K562 (cell line): ENCODE data around the gene DNASE1L1. TPM values are rescaled to one million over a fixed set of nuclear protein-coding genes. Genes with fewer than 3 reads are reported as not detected.

Experiments used
- CREB1 ChIP-seq, 2 experiments: sonication (generic) in 1 of 2; formaldehyde crosslinking in 1 of 2; IDR thresholded peaks; 2 replicates each; pipeline versions ENCODE4 v1.6.1 to v1.8.0; 2012 to 2022; ENCODE audit warnings: inconsistent platforms in 1 of 2, mild to moderate bottlenecking in 1 of 2, missing genetic modification reagents in 1 of 2, moderate library complexity in 1 of 2
- CTBP1 ChIP-seq: fragments of 450-650 bp; IDR thresholded peaks from 2 replicates; pipeline ENCODE4 v1.6.1; 2016; ENCODE audit warnings: borderline replicate concordance
- E2F4 ChIP-seq: sonication (generic); formaldehyde crosslinking; IDR thresholded peaks from 2 replicates; pipeline ENCODE4 v1.8.0; 2022; ENCODE audit warnings: mild to moderate bottlenecking, low read depth, missing genetic modification reagents
- EP300 ChIP-seq: IDR thresholded peaks from 2 replicates; pipeline ENCODE4 v1.6.1; 2012; ENCODE audit warnings: low read length, improper control_type of control experiment
- ESRRA ChIP-seq: fragments of 450-650 bp; IDR thresholded peaks from 2 replicates; pipeline ENCODE4 v1.6.1; 2014; ENCODE audit warnings: low read depth, mild to moderate bottlenecking, moderate library complexity, borderline replicate concordance
- ETV1 ChIP-seq: fragments of 450-650 bp; conservative IDR thresholded peaks from 2 replicates; pipeline ENCODE4 v1.6.1; 2016; ENCODE audit warnings: missing genetic modification characterization, control low read depth, low read depth, missing compliant biosample characterization
- HMGXB4 ChIP-seq: sonication (generic); formaldehyde crosslinking; IDR thresholded peaks from 2 replicates; pipeline ENCODE4 v1.8.1; 2023; ENCODE audit warnings: mild to moderate bottlenecking, missing genetic modification reagents
- NR2C2 ChIP-seq, 2 experiments: fragments of 200-800 bp in 1 of 2; sonication (Bioruptor generic) in 1 of 2; sonication (generic) in 1 of 2; formaldehyde crosslinking in 1 of 2; IDR thresholded peaks; 2 replicates each; pipeline versions ENCODE4 v1.6.1 to v1.8.0; 2016 to 2022; ENCODE audit warnings: mild to moderate bottlenecking in 1 of 2, missing compliant biosample characterization in 1 of 2, missing genetic modification characterization in 1 of 2, missing genetic modification reagents in 1 of 2
- SNIP1 ChIP-seq: fragments of 450-650 bp; IDR thresholded peaks from 2 replicates; pipeline ENCODE4 v1.7.1; 2017; ENCODE audit warnings: low read depth, mild to moderate bottlenecking
- TCF7 ChIP-seq: sonication (generic); IDR thresholded peaks from 2 replicates; pipeline ENCODE4 v1.6.1; 2016; ENCODE audit warnings: antibody characterized with exemption, borderline replicate concordance
- ZC3H8 ChIP-seq: fragments of 450-650 bp; IDR thresholded peaks from 2 replicates; pipeline ENCODE4 v1.6.1; 2017
- ZNF239 ChIP-seq: fragments of 250-450 bp; sonication (Bioruptor Pico); IDR thresholded peaks from 2 replicates; pipeline ENCODE4 v1.4.0; 2020; ENCODE audit warnings: mild to moderate bottlenecking
- ZNF311 ChIP-seq: fragments of 250-450 bp; sonication (Bioruptor Pico); IDR thresholded peaks from 2 replicates; pipeline ENCODE4 v1.4.0; 2020; ENCODE audit warnings: mild to moderate bottlenecking, moderate library complexity
- ZNF644 ChIP-seq: fragments of 200-800 bp; sonication (Bioruptor generic); IDR thresholded peaks from 2 replicates; pipeline ENCODE4 v1.6.1; 2016; ENCODE audit warnings: low read depth, missing genetic modification characterization, missing compliant biosample characterization
- ZNF699 ChIP-seq: fragments of 250-450 bp; sonication (Bioruptor Pico); IDR thresholded peaks from 2 replicates; pipeline ENCODE4 v1.8.0; 2021; ENCODE audit warnings: mild to moderate bottlenecking, moderate library complexity; ENCODE audit not compliant: insufficient replicate concordance
- polyA plus RNA-seq, 8 experiments: library from polyadenylated mRNA; depleted of rRNA in 4 of 8; stranded (reverse) in 5 of 8; unstranded in 3 of 8; fragments of >200 nt; fragmentation: Nextera tagmentation in 2 of 8; fragmentation: Illumina TruSeq in 1 of 8; extraction: Ambion mirVana in 2 of 8; extraction: Trizol in 1 of 8; gene quantifications; 2 replicates each; pipeline versions ENCODE4 v1.2.1 to v1.2.3, GENCODE V29; 2011 to 2014; ENCODE audit warnings: inconsistent platforms in 1 of 8, missing spikeins in 1 of 8
- total RNA-seq, 7 experiments: library from RNA; depleted of rRNA in 6 of 7; stranded (reverse); fragments of >200 nt in 6 of 7; fragmentation: Illumina TruSeq in 2 of 7; extraction: Trizol in 2 of 7; gene quantifications; 2 replicates each; pipeline versions ENCODE4 v1.2.1 to v1.2.3, GENCODE V29; 2011 to 2021; ENCODE audit warnings: low replicate concordance in 1 of 7
- TF ChIP-seq, protein P1 (sequence below): sonication (generic); formaldehyde crosslinking; IDR thresholded peaks from 2 replicates; pipeline ENCODE4 v1.8.1; 2023; ENCODE audit warnings: mild to moderate bottlenecking, missing genetic modification reagents, moderate library complexity
- TF ChIP-seq, protein P2 (sequence below): sonication (generic); formaldehyde crosslinking; IDR thresholded peaks from 2 replicates; pipeline ENCODE4 v1.5.0; 2020; ENCODE audit warnings: missing genetic modification reagents
- TF ChIP-seq, protein P3 (sequence below): fragments of 250-450 bp; sonication (Bioruptor Pico); IDR thresholded peaks from 2 replicates; pipeline ENCODE4 v1.9.0; 2021; ENCODE audit warnings: mild to moderate bottlenecking, inconsistent platforms

Gene DNASE1L1
- total and polyA plus RNA-seq, 9 of the 15 experiments (the other 6 are each of a cell fraction or from before 2014, with no cell fraction given): 0.73 to 12.6 (median 7.9) TPM

- TF ChIP-seq E2F4 (CRISPR knock-in tag) (no peak), ZNF311 (CRISPR knock-in tag) (no peak), CTBP1 (peak; percentile 69), ZNF699 (no peak), ZNF644 (tag) (no peak), TCF7 (no peak), ETV1 (no peak), ZC3H8 (no peak), EP300 (no peak), ESRRA (no peak), CREB1 (IDR thresholded peaks at IDR 0.05) (peak; percentile 61), CREB1 (CRISPR knock-in tag; IDR thresholded peaks at IDR 0.05) (no peak), ZNF239 (no peak), NR2C2 (CRISPR knock-in tag; IDR thresholded peaks at IDR 0.05) (no peak), NR2C2 (tag; IDR thresholded peaks at IDR 0.05) (no peak), HMGXB4 (no peak), SNIP1 (no peak)
- TF ChIP-seq, protein P1, sequence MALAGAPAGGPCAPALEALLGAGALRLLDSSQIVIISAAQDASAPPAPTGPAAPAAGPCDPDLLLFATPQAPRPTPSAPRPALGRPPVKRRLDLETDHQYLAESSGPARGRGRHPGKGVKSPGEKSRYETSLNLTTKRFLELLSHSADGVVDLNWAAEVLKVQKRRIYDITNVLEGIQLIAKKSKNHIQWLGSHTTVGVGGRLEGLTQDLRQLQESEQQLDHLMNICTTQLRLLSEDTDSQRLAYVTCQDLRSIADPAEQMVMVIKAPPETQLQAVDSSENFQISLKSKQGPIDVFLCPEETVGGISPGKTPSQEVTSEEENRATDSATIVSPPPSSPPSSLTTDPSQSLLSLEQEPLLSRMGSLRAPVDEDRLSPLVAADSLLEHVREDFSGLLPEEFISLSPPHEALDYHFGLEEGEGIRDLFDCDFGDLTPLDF (CRISPR knock-in tag): no peak
- TF ChIP-seq, protein P2, sequence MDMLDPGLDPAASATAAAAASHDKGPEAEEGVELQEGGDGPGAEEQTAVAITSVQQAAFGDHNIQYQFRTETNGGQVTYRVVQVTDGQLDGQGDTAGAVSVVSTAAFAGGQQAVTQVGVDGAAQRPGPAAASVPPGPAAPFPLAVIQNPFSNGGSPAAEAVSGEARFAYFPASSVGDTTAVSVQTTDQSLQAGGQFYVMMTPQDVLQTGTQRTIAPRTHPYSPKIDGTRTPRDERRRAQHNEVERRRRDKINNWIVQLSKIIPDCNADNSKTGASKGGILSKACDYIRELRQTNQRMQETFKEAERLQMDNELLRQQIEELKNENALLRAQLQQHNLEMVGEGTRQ: peak; percentile 55
- TF ChIP-seq, protein P3, sequence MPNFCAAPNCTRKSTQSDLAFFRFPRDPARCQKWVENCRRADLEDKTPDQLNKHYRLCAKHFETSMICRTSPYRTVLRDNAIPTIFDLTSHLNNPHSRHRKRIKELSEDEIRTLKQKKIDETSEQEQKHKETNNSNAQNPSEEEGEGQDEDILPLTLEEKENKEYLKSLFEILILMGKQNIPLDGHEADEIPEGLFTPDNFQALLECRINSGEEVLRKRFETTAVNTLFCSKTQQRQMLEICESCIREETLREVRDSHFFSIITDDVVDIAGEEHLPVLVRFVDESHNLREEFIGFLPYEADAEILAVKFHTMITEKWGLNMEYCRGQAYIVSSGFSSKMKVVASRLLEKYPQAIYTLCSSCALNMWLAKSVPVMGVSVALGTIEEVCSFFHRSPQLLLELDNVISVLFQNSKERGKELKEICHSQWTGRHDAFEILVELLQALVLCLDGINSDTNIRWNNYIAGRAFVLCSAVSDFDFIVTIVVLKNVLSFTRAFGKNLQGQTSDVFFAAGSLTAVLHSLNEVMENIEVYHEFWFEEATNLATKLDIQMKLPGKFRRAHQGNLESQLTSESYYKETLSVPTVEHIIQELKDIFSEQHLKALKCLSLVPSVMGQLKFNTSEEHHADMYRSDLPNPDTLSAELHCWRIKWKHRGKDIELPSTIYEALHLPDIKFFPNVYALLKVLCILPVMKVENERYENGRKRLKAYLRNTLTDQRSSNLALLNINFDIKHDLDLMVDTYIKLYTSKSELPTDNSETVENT (CRISPR knock-in tag): no peak
Observed at GRCh38 chrX:154443992-154444754, 35.1 kb upstream of the DNASE1L1 start, which contains the start of gene FAM50A (continued).
